ENCODE measurements around the gene ANG. TPM values are rescaled to one million over a fixed set of nuclear protein-coding genes. Genes with fewer than 3 reads are reported as not detected.

Gene ANG
- total and polyA plus RNA-seq, 10 of the 15 experiments (the other 5 are each of a cell fraction or from before 2014, with no cell fraction given): 1.0 to 5.9 (median 2.2) TPM

GRCh38 chr14:20679907-20680306, 8.7 kb upstream of the ANG start (continued):
- TF ChIP-seq USF1 (IDR thresholded peaks at IDR 0.05; ENCODE audit: borderline replicate concordance, extremely low read length, insufficient read depth, low read depth, low read length) (peak; percentile 59), EGR1 (IDR thresholded peaks at IDR 0.05; ENCODE audit: borderline replicate concordance in 1 of 2, low read depth in 2 of 2, low read length in 2 of 2) (no peak), LARP7 (IDR thresholded peaks at IDR 0.05) (no peak), MTA3 (IDR thresholded peaks at IDR 0.05; ENCODE audit: borderline replicate concordance, low read length) (no peak), FOXM1 (IDR thresholded peaks at IDR 0.05; ENCODE audit: low read depth, low read length) (no peak), IKZF2 (IDR thresholded peaks at IDR 0.05) (peak in 1 of 2 experiments; percentile 37; a peak in 1 of 4 replicates)

- no peaks in the 10 kb centered on the region for H3K9me3 ChIP-seq (replicated peaks; ENCODE audit: control insufficient read depth, insufficient read depth, low read length)
- peak overlapping the region; percentile 66 for H2AFZ ChIP-seq (ENCODE audit: control insufficient read depth, low read depth, low read length)
- CTCF ChIA-PET: interaction anchor here (1.6 to 11.0 kb wide), 6 partner anchors 11 to 64 kb away, joined by 9 to 214 read pairs (median 40); no protein-coding TSS in a partner anchor
- peak overlapping the region; percentile 73 for H3K4me3 ChIP-seq
- DNase-seq (ENCODE audit: low read depth, low spot score) (no peak), ATAC-seq (no peak), FAIRE-seq (no peak)
- SMC1A ChIA-PET (ENCODE audit: uncharacterized antibody, unreplicated experiment): interaction anchor here (1.1 to 8.9 kb wide), 14 partner anchors 8 to 352 kb away, joined by 3 to 150 read pairs (median 12); partner anchors contain the start of genes PARP2 and RNASE11
- TF ChIP-seq CEBPB (IDR thresholded peaks at IDR 0.05; ENCODE audit: borderline replicate concordance in 1 of 2, low read depth in 2 of 2, low read length in 2 of 2) (no peak), ATF2 (IDR thresholded peaks at IDR 0.05; ENCODE audit: low read length) (no peak)
- no peaks in the 10 kb centered on the region for H4K20me1 ChIP-seq (ENCODE audit: control insufficient read depth, insufficient read depth)
- H3K4me1 ChIP-seq (ENCODE audit: control insufficient read depth, insufficient read depth, low read length): peaks cover 23% of the 10 kb centered on the region
- RAD21 ChIA-PET (ENCODE audit: unreplicated experiment): interaction anchor here (0.9 to 8.9 kb wide), 13 partner anchors 10 to 353 kb away, joined by 3 to 156 read pairs (median 8); partner anchors contain the start of genes CCNB1IP1 and TEP1
- no TSS peak for BruUV-seq (replicated peaks)
- no peaks in the 10 kb centered on the region for H3K79me2 ChIP-seq (ENCODE audit: control insufficient read depth, insufficient read depth, low read length)
- peak overlapping the region; percentile 97 for H3K4me2 ChIP-seq (ENCODE audit: control insufficient read depth, insufficient read depth)
- in situ Hi-C loops (cut with MboI): loop anchor here (5.0 kb wide), 3 partner anchors 48 to 348 kb away; partner anchors contain the start of genes CCNB1IP1 and PIP4P1
- H3K9ac ChIP-seq (ENCODE audit: control insufficient read depth, insufficient read depth, low read length): peak overlapping the region; percentile 93; the same call in 1 of the 2 replicates
- no peaks in the 10 kb centered on the region for H3K27me3 ChIP-seq (replicated peaks in 1 of 2; ENCODE audit: control insufficient read depth in 2 of 2, insufficient read depth in 2 of 2, low read length in 1 of 2)
- H3K36me3 ChIP-seq (ENCODE audit: control insufficient read depth in 2 of 2, insufficient read depth in 2 of 2, low read length in 1 of 2): no peaks in the 10 kb centered on the region
- WGBS (ENCODE audit: insufficient coverage, insufficient replicate concordance, low lambda C conversion rate, missing lambda C conversion rate): 36% methylated on average over 7 of the region's 8 CpGs
- intact Hi-C loops (cut with micrococcal nuclease; ENCODE audit: unreplicated experiment): loop anchor here (5.0 kb wide), 2 partner anchors 218 to 268 kb away; partner anchors contain the start of genes PIP4P1 and TEP1
- peak overlapping the region; percentile 99 for H3K27ac ChIP-seq (ENCODE audit: control insufficient read depth, insufficient read depth)
- POLR2A ChIA-PET: interaction anchor here (1.6 to 5.6 kb wide), 6 partner anchors 11 to 337 kb away, joined by 7 to 69 read pairs (median 13); partner anchors contain the start of gene PARP2
These were observed 8.2 kb upstream of the ANG start for GRCh38 chr14:20680363-20680762.
